Liver (tissue), 9 donors: Measurements from ENCODE around the gene SLC16A11. TPM values are rescaled to one million over a fixed set of nuclear protein-coding genes. Genes with fewer than 3 reads are reported as not detected.
A peak's percentile ranks its signal among the peaks of the same experiment; 100 is the strongest.

ENCODE experiments used
- DNase-seq: peaks from one replicate; pipeline ENCODE4 v3.0.0-alpha.2; 2017; ENCODE audit warnings: low spot score
- H3K27ac ChIP-seq, 2 donors: one replicate each; pipeline ENCODE4 v1.7.0; 2013; ENCODE audit warnings: inconsistent platforms in 2 of 2, low read length in 2 of 2, control low read depth in 1 of 2, low read depth in 1 of 2, mild to moderate bottlenecking in 1 of 2
- H3K27me3 ChIP-seq, 4 donors: one replicate each; pipeline versions ENCODE4 v1.6.1 to v1.7.0; 2013; ENCODE audit warnings: low read length in 3 of 4, inconsistent platforms in 1 of 4, mild to moderate bottlenecking in 1 of 4, moderate library complexity in 1 of 4; ENCODE audit not compliant: control insufficient read depth in 4 of 4, insufficient read depth in 4 of 4
- H3K36me3 ChIP-seq, 4 donors: one replicate each; pipeline versions ENCODE4 v1.6.1 to v1.7.0; 2013; ENCODE audit warnings: low read length in 3 of 4, mild to moderate bottlenecking in 3 of 4, low read depth in 1 of 4, moderate library complexity in 1 of 4; ENCODE audit not compliant: control insufficient read depth in 4 of 4, insufficient read depth in 3 of 4
- H3K4me1 ChIP-seq, 4 donors: one replicate each; pipeline versions ENCODE4 v1.6.1 to v1.7.0; 2013; ENCODE audit warnings: low read length in 3 of 4, mild to moderate bottlenecking in 3 of 4, moderate library complexity in 1 of 4; ENCODE audit not compliant: control insufficient read depth in 4 of 4, insufficient read depth in 4 of 4
- H3K4me3 ChIP-seq, 3 donors: one replicate each; pipeline versions ENCODE4 v1.6.1 to v1.7.0; 2013; ENCODE audit warnings: low read length in 3 of 3, control low read depth in 1 of 3, low read depth in 1 of 3, mild to moderate bottlenecking in 1 of 3
- H3K9ac ChIP-seq, 2 donors: one replicate each; pipeline ENCODE4 v1.7.0; 2013; ENCODE audit warnings: low read length in 2 of 2, mild to moderate bottlenecking in 2 of 2, moderate library complexity in 2 of 2, control low read depth in 1 of 2, low read depth in 1 of 2
- H3K9me3 ChIP-seq, 4 donors: one replicate each; pipeline versions ENCODE4 v1.6.1 to v1.7.0; 2013; ENCODE audit warnings: low read length in 3 of 4; ENCODE audit not compliant: control insufficient read depth in 4 of 4
- EGR1 ChIP-seq, 2 donors: IDR thresholded peaks; 2 replicates each; pipeline ENCODE4 v1.6.1; 2016 to 2018; ENCODE audit warnings: antibody characterized with exemption in 2 of 2, low read depth in 2 of 2
- GABPA ChIP-seq, 2 donors: IDR thresholded peaks in 1 of 2; conservative IDR thresholded peaks in 1 of 2; 2 replicates each; pipeline ENCODE4 v1.6.1; 2016; ENCODE audit warnings: antibody characterized with exemption in 2 of 2, mild to moderate bottlenecking in 1 of 2, moderate library complexity in 1 of 2
- HNF4G ChIP-seq: IDR thresholded peaks from 2 replicates; pipeline ENCODE4 v1.6.1; 2016; ENCODE audit warnings: antibody characterized with exemption
- NR2F2 ChIP-seq: IDR thresholded peaks from 2 replicates; pipeline ENCODE4 v1.6.1; 2016; ENCODE audit warnings: antibody characterized with exemption
- RAD21 ChIP-seq, 2 donors: IDR thresholded peaks; 2 replicates each; pipeline ENCODE4 v1.6.1; 2016; ENCODE audit warnings: antibody characterized with exemption in 2 of 2, mild to moderate bottlenecking in 2 of 2
- SP1 ChIP-seq: IDR thresholded peaks from 2 replicates; pipeline ENCODE4 v1.6.1; 2018; ENCODE audit warnings: antibody characterized with exemption, mild to moderate bottlenecking
- TAF1 ChIP-seq: conservative IDR thresholded peaks from 2 replicates; pipeline ENCODE4 v1.6.1; 2016; ENCODE audit warnings: antibody characterized with exemption, mild to moderate bottlenecking
- YY1 ChIP-seq: IDR thresholded peaks from 2 replicates; pipeline ENCODE4 v1.6.1; 2016; ENCODE audit warnings: antibody characterized with exemption, mild to moderate bottlenecking
- WGBS: extraction: QIAGEN DNeasy Blood & Tissue Kit; methylation state at CpG from one replicate; pipeline ENCODE4 v1.1.7; 2013; 5-methylcytosine and 5-hydroxymethylcytosine counted together
- polyA plus RNA-seq, 2 donors: library from polyadenylated mRNA; stranded (reverse) in 1 of 2; unstranded in 1 of 2; fragments of 200-250 nt in 1 of 2; fragments of >200 nt in 1 of 2; fragmentation: Nextera tagmentation in 1 of 2; extraction: Ambion mirVana in 1 of 2; gene quantifications; one replicate each; pipeline versions ENCODE4 v1.2.1 to v1.2.3, GENCODE V29; 2013 to 2015
- total RNA-seq, 2 donors: library from RNA; depleted of rRNA; stranded (reverse); fragments of >200 nt; gene quantifications; one replicate each; pipeline ENCODE4 v1.2.3, GENCODE V29; 2014
- TF ChIP-seq, protein P1 (sequence below): IDR thresholded peaks from 2 replicates; pipeline ENCODE4 v1.6.1; 2016; ENCODE audit warnings: antibody characterized with exemption
- TF ChIP-seq, protein P2 (sequence below): IDR thresholded peaks from 2 replicates; pipeline ENCODE4 v1.6.1; 2016; ENCODE audit warnings: antibody characterized with exemption
- donor health status: healthy.
- donor health status: healthy.
- donor health status: healthy.
- donor health status: healthy.
- donor health status: healthy.

SLC16A11 gene
- total and polyA plus RNA-seq, 4 donors = 1.7 to 8.2 (median 3.1) TPM

DNA sequence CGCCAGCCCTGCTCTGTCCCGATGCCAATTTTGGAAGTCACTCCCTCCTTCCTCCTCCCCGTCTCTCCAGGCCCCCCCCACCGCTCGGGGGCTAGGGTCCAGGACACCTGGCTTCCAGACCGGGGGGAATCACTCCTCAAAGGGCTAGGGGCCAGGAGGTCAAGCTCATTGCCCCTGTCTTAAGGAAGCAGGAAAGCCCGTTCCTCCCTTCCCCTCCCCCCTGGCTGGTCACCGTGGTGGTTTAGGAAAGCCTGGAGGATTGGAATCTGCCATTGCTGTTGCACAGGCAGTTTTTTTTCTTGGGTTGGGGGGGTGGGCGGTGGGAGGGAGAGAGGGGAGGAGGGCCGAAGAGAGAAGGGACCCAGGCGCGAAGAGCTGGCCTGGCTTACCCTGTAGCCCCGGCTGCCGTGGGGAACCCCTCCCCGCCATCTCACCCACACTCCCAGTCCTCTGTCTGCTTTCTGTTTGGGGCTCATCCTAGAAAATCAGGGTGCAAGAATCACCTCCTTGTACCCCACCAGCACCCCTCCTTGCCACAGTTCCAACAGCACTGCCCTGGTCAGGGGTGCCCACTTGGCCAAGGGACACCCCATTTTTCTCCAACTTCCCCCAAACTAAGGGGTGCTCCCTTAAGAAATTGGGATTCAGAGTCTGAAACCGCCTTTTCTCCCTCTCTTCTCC, 23.9 kb downstream of the SLC16A11 start:
- no peaks in the 10 kb centered on the region for H3K27me3 ChIP-seq
- TF ChIP-seq GABPA (IDR thresholded peaks at IDR 0.05 in 1 of 2, conservative IDR thresholded peaks at IDR 0.05 in 1 of 2) (no peak), YY1 (peak; percentile 37)
- no peaks in the 10 kb centered on the region for H3K36me3 ChIP-seq
- no peaks in the 10 kb centered on the region for H3K9me3 ChIP-seq
- peak; percentile 34 for DNase-seq
- 14% methylated on average over 16 of the region's 16 CpGs for WGBS
- H3K4me3 ChIP-seq = peak overlapping the region; percentile 23 to 76 (median 58)
- peaks cover 9 to 38% (median 25%) of the 10 kb centered on the region in 4 donors for H3K4me1 ChIP-seq
- H3K9ac ChIP-seq = peak overlapping the region; percentile 58 to 68
- peak overlapping the region; percentile 66 to 75 for H3K27ac ChIP-seq

DNA sequence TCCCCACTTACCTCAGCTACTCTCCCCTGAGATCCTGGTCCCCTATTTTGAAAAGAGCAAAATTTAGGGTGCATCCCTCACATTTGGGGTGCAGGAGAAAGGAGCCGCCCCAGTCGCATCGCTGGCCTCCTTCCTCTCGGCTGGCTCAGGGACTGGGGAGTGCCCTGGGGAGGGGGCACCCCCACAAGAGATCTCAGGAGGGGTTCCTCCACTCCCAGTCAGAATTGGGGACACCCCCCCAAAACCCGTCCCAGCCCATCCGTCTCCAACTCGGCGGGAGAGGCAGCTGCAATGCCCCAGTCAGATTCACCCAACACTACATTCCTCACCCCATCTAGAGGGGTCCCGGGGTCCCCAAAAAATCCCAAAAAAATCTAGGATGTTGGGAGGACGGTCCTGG, 24.5 kb downstream of the SLC16A11 start:
- H3K4me3 ChIP-seq = peak overlapping the region in 2 of 3 donors; percentile 58 to 76
- H3K27me3 ChIP-seq = no peaks in the 10 kb centered on the region
- peak overlapping the region; percentile 58 to 68 for H3K9ac ChIP-seq
- H3K27ac ChIP-seq = peak overlapping the region; percentile 66 to 75
- TF ChIP-seq, protein P1, sequence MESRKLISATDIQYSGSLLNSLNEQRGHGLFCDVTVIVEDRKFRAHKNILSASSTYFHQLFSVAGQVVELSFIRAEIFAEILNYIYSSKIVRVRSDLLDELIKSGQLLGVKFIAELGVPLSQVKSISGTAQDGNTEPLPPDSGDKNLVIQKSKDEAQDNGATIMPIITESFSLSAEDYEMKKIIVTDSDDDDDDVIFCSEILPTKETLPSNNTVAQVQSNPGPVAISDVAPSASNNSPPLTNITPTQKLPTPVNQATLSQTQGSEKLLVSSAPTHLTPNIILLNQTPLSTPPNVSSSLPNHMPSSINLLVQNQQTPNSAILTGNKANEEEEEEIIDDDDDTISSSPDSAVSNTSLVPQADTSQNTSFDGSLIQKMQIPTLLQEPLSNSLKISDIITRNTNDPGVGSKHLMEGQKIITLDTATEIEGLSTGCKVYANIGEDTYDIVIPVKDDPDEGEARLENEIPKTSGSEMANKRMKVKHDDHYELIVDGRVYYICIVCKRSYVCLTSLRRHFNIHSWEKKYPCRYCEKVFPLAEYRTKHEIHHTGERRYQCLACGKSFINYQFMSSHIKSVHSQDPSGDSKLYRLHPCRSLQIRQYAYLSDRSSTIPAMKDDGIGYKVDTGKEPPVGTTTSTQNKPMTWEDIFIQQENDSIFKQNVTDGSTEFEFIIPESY = no peak
- TF ChIP-seq HNF4G = no peak
- no peak for TF ChIP-seq GABPA (IDR thresholded peaks at IDR 0.05 in 1 of 2, conservative IDR thresholded peaks at IDR 0.05 in 1 of 2)
- TF ChIP-seq, protein P2, sequence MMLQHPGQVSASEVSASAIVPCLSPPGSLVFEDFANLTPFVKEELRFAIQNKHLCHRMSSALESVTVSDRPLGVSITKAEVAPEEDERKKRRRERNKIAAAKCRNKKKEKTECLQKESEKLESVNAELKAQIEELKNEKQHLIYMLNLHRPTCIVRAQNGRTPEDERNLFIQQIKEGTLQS = no peak
- no peak for TF ChIP-seq RAD21 (IDR thresholded peaks at IDR 0.05)
- no peak for TF ChIP-seq SP1
- TF ChIP-seq YY1 = no peak
- TF ChIP-seq TAF1 = no peak
- no peak for TF ChIP-seq EGR1 (IDR thresholded peaks at IDR 0.05; ENCODE audit: low read depth in 2 of 2)
- WGBS = 42% methylated on average over 10 of the region's 10 CpGs
- no peak for DNase-seq
- H3K36me3 ChIP-seq = no peaks in the 10 kb centered on the region
- H3K9me3 ChIP-seq = no peaks in the 10 kb centered on the region
- H3K4me1 ChIP-seq = peaks cover 9 to 40% (median 25%) of the 10 kb centered on the region in 4 donors

DNA sequence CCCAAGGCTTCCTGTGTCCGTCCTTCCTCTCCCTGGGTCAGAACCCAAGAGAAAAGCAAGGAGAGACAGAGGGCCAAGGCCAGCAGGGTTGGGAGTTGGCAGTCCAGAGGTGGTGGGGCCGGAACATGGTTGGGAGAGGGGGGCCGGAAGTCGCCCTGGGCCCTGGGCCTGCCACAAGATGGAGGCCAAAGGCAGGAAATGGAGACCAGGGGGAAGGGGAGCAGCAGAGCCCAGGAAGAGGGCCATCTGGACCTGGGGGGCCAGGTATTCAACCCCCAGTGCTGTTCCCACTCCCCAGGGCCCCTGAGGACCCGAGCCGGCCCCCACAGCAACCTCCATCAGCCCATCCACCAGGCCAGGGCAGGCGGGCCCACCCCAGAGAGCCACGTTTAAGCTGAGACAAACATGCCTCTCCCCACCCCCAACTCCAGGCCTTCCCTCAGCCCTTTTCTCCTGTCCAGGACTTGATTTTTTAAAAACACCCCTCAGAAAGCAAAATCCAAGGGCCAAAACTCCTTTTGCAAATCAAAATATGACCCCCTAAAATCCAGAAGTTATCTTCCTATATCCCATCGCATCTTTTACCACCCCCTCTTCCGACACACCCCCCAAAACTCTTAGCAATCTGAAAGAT, 25.4 kb downstream of the SLC16A11 start:
- no peak overlapping the region for H3K9ac ChIP-seq
- WGBS = 84% methylated on average over 10 of the region's 10 CpGs

More for the DNA sequence above, 25.4 kb downstream of the SLC16A11 start:
- Histone ChIP-seq H3K27me3 (no peaks in the 10 kb centered on the region), H3K36me3 (no peaks in the 10 kb centered on the region), H3K9me3 (no peaks in the 10 kb centered on the region), H3K4me3 (peak overlapping the region in 1 of 3 donors; percentile 58), H3K4me1 (peaks cover 12 to 43% (median 28%) of the 10 kb centered on the region in 4 donors), H3K27ac (peak overlapping the region; percentile 59 to 75)
- no peak for DNase-seq
- peak; percentile 43 to 65 for TF ChIP-seq GABPA (IDR thresholded peaks at IDR 0.05 in 1 of 2, conservative IDR thresholded peaks at IDR 0.05 in 1 of 2)
- no peak for TF ChIP-seq RAD21 (IDR thresholded peaks at IDR 0.05)
- TF ChIP-seq YY1 = peak; percentile 61
- peak; percentile 43 for TF ChIP-seq NR2F2
